ENCODE data around the gene MTCL3.

The MTCL3 gene

DNA sequence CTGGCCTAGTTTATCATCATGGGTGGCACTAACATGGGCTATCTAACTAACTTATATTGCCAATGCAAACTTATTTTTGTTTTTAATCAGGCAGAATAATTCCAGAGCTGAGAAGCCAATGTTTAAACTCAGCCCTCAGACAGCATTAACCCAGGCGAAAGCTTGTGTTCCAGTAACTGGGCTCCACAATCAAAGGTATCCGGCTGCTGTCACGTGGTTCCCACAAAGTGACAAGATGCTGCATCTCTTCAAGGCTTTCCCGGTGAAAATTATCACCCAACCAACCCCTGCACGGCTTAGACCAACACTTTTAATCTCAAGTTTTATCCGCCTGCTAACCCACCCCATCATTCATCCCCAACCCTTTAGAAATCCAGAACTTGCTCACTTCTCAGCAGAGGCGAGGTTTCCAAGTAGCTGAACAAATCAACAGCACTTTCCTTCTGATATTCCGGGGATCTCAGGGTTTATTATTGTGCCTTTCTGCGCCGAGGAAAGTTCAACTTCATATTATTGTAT lies 885 bp downstream of the MTCL3 start:
- H3K9me3 Mint-ChIP-seq: no peaks in the 10 kb centered on the region
- H3K27me3 Mint-ChIP-seq (ENCODE audit: low read depth): peaks cover 21% of the 10 kb centered on the region
- POLR2A ChIA-PET: interaction anchor here (1.3 kb wide), 1 partner anchor 35 kb away, joined by 7 read pairs; no protein-coding TSS in a partner anchor
- TF ChIP-seq JUN (CRISPR knock-in tag; IDR thresholded peaks at IDR 0.05) (no peak), ZNF396 (CRISPR knock-in tag; IDR thresholded peaks at IDR 0.05; ENCODE audit: borderline replicate concordance) (no peak), SMAD3 (CRISPR knock-in tag; IDR thresholded peaks at IDR 0.05; ENCODE audit: borderline replicate concordance) (no peak), EMX1 (CRISPR knock-in tag; IDR thresholded peaks at IDR 0.05) (no peak), ZNF416 (CRISPR knock-in tag; IDR thresholded peaks at IDR 0.05) (no peak)
- TF ChIP-seq, protein P1, sequence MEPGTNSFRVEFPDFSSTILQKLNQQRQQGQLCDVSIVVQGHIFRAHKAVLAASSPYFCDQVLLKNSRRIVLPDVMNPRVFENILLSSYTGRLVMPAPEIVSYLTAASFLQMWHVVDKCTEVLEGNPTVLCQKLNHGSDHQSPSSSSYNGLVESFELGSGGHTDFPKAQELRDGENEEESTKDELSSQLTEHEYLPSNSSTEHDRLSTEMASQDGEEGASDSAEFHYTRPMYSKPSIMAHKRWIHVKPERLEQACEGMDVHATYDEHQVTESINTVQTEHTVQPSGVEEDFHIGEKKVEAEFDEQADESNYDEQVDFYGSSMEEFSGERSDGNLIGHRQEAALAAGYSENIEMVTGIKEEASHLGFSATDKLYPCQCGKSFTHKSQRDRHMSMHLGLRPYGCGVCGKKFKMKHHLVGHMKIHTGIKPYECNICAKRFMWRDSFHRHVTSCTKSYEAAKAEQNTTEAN (CRISPR knock-in tag; IDR thresholded peaks at IDR 0.05): 0 out of 2 replicates have a peak, but pooled peaks have one; percentile 48
- TF ChIP-seq, protein P2, sequence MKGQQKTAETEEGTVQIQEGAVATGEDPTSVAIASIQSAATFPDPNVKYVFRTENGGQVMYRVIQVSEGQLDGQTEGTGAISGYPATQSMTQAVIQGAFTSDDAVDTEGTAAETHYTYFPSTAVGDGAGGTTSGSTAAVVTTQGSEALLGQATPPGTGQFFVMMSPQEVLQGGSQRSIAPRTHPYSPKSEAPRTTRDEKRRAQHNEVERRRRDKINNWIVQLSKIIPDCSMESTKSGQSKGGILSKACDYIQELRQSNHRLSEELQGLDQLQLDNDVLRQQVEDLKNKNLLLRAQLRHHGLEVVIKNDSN (CRISPR knock-in tag; IDR thresholded peaks at IDR 0.05): peak; percentile 78
- TF ChIP-seq, protein P3, sequence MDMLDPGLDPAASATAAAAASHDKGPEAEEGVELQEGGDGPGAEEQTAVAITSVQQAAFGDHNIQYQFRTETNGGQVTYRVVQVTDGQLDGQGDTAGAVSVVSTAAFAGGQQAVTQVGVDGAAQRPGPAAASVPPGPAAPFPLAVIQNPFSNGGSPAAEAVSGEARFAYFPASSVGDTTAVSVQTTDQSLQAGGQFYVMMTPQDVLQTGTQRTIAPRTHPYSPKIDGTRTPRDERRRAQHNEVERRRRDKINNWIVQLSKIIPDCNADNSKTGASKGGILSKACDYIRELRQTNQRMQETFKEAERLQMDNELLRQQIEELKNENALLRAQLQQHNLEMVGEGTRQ (CRISPR knock-in tag; IDR thresholded peaks at IDR 0.05): peak; percentile 86
- H3K27ac Mint-ChIP-seq: peak overlapping the region; percentile 85
- H3K4me1 Mint-ChIP-seq: peaks cover 37% of the 10 kb centered on the region
- no peak for ATAC-seq
- CTCF ChIA-PET: interaction anchor here (0.9 to 2.1 kb wide), 9 partner anchors 21 to 172 kb away, joined by 3 to 16 read pairs (median 6); partner anchors contain the start of gene KIAA0408
- no peak for DNase-seq (ENCODE audit: low spot score)
- peaks cover 13% of the 10 kb centered on the region for H3K36me3 Mint-ChIP-seq
- peak overlapping the region; percentile 98 for H3K4me3 Mint-ChIP-seq

DNA sequence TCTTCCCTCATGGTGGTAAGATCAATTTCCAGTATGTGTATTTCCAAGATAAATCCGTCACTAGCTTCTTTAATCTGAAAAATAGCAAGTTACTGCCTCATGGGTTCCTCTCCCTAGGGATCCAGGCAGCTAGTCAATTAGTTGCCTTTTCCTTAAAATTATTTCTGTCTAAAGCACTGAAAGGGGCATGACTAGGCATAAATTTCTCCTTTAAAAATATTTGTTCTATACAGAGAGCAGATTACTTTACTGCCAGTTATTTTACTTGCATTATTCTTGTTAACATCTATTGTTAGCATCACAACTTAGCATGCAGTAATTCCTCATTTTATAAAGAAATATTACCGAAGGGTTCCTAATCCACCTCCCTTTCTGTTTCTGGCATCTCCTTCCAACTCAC lies 1.4 kb downstream of the MTCL3 start:
- ChIA-PET CTCF (interaction anchor here (1.3 to 4.0 kb wide), 6 partner anchors 30 to 124 kb away, joined by 5 to 106 read pairs (median 12); partner anchors contain the start of gene KIAA0408), POLR2A (no interaction called here)
- no peak overlapping the region for H3K27ac Mint-ChIP-seq
- H3K4me3 Mint-ChIP-seq: peak overlapping the region; percentile 98
- ATAC-seq: no peak
- H3K4me1 Mint-ChIP-seq: peaks cover 37% of the 10 kb centered on the region
- H3K9me3 Mint-ChIP-seq: no peaks in the 10 kb centered on the region
- no peak for DNase-seq (ENCODE audit: low spot score)
- peaks cover 26% of the 10 kb centered on the region for H3K27me3 Mint-ChIP-seq (ENCODE audit: low read depth)
- no peak for TF ChIP-seq SP1 (CRISPR knock-in tag; conservative IDR thresholded peaks at IDR 0.05)
- TF ChIP-seq ZNF138 (CRISPR knock-in tag; conservative IDR thresholded peaks at IDR 0.05): no peak
- peaks cover 17% of the 10 kb centered on the region for H3K36me3 Mint-ChIP-seq

DNA sequence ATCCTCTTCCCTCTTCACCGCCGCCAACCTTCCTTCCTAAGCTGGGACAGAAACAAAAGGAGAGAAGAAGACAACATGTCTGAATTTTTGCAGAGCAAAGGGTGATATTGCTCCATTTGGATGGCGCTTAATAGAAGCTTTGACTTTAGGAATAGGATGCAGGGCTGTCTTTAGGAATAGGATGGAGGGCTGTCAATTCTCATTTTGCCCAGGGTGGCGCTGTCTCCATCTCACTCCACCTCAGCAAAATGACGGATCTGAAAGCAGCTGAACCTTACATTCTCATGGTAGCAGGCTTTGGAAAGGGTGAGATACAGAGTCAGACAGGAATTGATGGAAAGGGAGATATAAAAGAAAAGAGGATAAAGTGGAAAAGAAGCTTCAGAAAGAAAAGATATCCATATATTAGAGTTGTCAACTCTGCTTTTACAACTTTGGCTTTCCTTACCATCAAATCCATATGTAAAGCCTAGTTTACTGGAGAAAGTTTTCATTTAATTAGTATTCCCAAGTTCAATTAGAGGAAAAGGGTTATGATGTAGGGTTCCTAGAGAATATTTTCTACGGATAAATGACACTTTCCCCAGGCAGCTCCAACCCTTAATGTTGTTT lies 2.4 kb downstream of the MTCL3 start:
- Mint-ChIP-seq H3K9me3 (no peaks in the 10 kb centered on the region), H3K27ac (peak overlapping the region; percentile 94), H3K27me3 (ENCODE audit: low read depth) (peaks cover 26% of the 10 kb centered on the region), H3K4me1 (peaks cover 37% of the 10 kb centered on the region), H3K4me3 (peak overlapping the region; percentile 92), H3K36me3 (peaks cover 24% of the 10 kb centered on the region)
- CTCF ChIA-PET: interaction anchor here (0.6 to 4.0 kb wide), 51 partner anchors 10 to 1003 kb away, joined by 3 to 106 read pairs (median 5); partner anchors contain the start of genes KIAA0408, PTPRK, RNF146 and RSPO3
- TF ChIP-seq, protein P4, sequence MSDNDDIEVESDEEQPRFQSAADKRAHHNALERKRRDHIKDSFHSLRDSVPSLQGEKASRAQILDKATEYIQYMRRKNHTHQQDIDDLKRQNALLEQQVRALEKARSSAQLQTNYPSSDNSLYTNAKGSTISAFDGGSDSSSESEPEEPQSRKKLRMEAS (CRISPR knock-in tag; IDR thresholded peaks at IDR 0.05): peak; percentile 50; the same call in 1 of the 2 replicates
- no peak for TF ChIP-seq ZNF138 (CRISPR knock-in tag; conservative IDR thresholded peaks at IDR 0.05)
- TF ChIP-seq, protein P5, sequence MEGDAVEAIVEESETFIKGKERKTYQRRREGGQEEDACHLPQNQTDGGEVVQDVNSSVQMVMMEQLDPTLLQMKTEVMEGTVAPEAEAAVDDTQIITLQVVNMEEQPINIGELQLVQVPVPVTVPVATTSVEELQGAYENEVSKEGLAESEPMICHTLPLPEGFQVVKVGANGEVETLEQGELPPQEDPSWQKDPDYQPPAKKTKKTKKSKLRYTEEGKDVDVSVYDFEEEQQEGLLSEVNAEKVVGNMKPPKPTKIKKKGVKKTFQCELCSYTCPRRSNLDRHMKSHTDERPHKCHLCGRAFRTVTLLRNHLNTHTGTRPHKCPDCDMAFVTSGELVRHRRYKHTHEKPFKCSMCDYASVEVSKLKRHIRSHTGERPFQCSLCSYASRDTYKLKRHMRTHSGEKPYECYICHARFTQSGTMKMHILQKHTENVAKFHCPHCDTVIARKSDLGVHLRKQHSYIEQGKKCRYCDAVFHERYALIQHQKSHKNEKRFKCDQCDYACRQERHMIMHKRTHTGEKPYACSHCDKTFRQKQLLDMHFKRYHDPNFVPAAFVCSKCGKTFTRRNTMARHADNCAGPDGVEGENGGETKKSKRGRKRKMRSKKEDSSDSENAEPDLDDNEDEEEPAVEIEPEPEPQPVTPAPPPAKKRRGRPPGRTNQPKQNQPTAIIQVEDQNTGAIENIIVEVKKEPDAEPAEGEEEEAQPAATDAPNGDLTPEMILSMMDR (IDR thresholded peaks at IDR 0.05): peak; percentile 77
- TF ChIP-seq NR3C1 (CRISPR knock-in tag; conservative IDR thresholded peaks at IDR 0.05; ENCODE audit: low read depth): no peak
- POLR2A ChIA-PET: interaction anchor here (1.0 to 3.1 kb wide), 6 partner anchors 11 to 250 kb away, joined by 4 to 24 read pairs (median 8); partner anchors contain the start of gene RNF146
- peak; percentile 69 for DNase-seq (ENCODE audit: low spot score)
- ATAC-seq: peak; percentile 33
